OCI-M2 (cell line): Measurements from ENCODE around the gene BZW2.
"Not testable (repeated sequence)": the region's sequence is repeated elsewhere in the genome, so short reads cannot be mapped to it uniquely, and the experiment has no call there.

Source experiments
- DNase-seq: peaks from one replicate; lab custom pipeline; 2025; ENCODE audit not compliant: unreplicated experiment; lab: John Stamatoyannopoulos, UW

BZW2 gene

DNA sequence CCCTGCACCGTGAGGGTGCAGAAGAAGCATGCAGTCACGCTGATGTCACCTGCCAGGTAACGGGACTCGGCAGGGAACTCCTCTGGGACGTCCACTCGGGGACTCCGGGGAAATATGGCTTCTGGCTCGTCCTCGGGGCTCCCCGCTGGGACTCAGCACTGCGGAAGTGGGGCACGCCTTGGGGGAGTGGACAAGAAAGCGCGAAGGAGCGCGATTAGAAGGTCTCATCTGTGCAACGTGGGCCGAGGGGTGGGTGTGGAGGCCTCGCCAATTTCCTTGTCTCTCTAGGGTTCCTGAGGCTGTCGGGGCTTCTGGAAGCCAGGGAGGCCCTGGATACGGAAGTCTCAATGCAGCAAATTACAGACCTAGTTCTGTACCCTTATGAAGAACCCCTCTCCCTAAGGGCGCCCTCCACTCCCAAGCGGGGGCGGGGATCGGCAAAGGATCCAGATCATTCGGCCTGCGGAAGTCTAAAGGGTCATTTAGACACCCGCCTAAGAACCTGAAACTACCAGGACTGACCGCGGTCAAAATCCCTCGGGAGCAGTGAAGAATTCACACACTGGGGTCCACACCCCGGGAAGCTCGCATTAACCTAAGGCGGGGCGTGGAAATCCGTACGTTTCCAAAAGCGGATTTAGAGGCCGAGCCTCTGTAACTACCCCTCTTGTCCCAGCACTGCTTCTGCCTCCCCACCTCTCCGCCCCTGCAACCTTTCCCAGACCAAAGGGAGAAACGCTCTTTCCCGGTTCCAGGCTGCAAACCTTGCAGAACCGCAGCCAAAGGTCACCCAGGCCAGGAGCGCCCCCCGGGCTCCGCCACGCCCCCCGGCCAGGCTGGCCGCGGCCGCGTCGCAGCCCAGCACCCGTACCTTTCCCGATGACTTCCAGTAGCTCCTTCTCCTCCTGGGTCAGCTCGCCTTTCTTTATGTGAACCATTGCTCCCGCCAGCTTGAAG, 1.1 kb upstream of the BZW2 start:
- DNase-seq, result no peak

DNA sequence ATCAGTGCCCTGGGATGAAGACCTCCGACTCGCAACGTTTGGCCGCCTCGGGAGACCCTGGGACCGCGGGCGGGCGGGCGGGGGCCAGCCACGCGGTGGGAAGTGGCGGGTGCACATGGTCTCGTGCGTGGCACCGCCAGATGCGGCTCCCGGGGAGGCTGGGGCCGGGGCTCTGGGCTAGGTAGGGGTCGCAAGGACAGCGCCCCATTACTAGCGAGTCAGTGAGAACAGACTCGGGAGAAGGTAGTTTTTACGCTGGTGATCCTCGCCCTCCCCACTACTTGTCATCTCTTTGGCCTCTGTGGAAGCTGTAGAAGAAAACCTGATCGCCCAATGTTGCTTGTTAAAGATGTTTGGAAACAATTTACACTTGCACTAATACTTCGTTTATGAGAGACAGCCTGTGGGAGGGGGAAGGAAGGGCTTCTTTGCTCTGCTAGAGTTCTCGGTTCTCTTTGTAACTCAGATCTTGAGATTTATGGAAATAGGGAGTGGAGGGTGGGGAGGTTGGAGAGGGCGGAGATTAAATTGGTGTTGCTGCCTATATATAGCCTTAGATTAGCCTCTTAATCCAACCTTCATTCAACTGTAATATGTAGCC, 591 bp downstream of the BZW2 start:
- DNase-seq, result no peak

DNA sequence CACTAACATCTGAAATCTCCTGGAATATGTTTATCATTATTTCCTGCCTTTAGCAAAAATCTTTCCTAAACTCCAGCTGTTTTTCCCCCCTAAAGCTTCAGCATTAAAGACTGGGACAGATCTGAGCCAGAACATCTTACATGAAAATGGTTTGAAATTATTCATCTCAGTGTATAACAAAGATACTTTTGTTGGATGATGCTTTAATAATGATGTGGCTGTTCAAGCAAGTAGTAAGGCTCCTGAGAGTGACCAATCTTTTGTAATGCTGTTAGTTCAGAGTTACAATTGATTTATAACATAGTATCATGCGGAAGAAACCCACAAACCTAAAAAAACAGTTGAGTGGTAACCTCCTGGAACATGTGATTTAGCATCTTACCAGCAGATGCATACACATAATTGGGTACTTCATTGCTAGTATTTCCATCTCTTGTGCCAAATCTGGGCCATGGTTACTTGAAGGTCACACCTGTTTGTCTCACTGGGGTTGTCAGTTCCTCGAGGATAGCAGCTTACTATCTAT, 1.5 kb downstream of the BZW2 start:
- no peak for DNase-seq

DNA sequence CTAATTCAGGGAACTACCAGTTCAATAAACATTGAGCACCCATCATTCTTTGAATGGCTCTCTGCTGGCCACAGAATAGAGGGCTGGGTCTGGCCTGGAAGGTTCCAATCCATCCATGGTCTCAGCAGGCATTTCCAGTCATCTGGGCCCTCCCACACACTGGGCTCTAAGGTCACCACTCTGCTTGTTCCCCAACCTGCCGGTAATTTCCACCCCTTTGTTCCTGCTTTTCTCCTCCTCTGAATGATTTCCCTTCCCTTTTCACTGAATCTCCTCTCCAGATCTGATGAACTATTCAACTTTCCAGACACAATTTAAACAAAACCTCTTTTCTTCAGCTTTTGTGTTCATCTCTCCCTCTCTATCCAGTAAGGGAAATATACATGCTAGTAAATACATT, 2.6 kb downstream of the BZW2 start:
- DNase-seq, result no peak

DNA sequence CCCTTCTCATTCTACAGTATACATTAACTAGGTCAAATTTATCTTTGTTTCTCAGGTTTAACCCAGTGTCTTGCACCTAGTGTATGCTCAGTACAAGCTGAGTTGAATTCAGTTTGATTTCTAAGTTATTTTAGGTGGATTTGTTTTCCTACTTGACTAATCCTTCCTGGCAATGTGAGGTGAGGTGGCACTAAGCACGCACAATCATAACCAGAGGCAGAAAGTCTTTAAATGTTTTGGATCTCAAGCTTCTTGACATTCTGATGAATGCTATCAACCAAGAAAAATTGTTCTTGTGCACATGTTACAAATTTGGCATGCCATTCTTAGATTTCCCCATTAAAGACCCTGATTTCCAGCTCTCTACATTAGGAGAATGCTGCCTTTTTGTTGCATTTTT, 3.2 kb downstream of the BZW2 start:
- no peak for DNase-seq

DNA sequence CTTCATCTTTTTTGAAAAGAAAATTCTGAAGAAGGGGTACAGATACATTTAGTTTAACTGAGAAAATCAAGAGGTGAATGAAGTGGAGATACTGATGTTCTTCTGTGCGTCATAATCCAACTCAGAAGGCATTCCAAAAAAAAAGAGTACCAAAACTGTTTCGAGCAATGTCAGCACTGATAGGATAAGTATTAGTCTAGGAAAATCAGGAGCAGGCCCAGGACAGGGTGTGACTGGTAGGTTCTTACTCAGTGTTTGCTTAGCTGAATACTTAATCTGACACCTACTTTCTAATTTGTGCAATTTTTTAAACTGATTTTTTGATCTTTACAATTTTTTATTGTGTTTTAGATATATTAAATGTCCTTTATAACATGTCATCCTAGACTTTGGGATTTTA, 4.3 kb downstream of the BZW2 start:
- no peak for DNase-seq

DNA sequence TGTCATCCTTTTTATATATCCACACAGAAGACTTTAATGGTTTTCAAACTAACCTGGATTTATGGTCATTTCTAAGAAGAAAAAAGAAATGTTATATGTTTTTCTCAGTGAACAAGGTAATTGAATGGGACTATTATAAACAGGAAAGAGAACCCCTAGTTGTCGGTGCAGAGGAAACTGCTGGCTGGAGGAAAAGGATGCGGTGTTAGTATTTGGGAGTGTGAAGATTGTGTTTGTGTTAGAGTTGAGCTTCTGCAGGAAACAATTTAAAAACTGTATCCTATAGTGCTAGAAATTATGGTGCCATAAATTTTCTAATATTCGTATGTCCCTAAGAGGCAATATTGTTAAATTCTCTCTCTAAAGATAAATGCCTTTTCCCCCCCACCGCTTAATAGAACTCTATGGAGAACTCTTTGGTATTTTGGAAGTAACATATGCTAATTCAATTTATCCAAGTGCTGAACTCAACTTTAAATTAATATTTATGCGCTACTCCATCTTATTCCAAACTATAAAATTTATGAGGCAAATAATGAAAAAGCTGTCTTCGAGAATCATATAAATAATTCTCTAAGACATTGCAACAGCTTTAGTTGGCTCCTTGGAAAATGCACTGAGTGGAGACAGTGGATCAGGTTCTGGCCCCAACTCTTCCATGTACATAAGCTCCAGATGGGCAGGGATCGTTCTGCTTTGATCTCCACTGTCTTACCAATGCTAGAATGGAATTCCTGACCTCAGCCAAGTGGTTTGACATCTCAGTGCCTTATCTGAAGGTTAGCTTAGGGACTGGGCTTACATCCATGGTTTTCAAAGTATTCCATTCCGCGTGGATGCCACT, 5.6 kb downstream of the BZW2 start:
- no peak for DNase-seq

DNA sequence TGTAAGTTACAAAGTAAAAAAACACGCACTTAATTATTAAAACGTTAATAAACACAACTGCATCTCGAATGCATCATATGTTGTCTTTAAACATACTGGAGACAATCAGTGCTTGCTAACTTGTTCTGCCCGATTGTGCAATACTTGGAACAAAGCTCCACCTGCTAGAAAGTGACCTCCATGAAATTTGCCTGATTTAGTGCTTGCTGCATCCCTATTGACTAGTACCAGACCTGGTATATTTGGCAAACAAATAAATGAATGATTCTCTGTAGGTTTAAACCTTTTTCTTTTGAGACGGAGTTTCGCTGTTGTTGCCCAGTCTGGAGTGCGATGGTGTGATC, 6.2 kb downstream of the BZW2 start:
- DNase-seq, result no peak

DNA sequence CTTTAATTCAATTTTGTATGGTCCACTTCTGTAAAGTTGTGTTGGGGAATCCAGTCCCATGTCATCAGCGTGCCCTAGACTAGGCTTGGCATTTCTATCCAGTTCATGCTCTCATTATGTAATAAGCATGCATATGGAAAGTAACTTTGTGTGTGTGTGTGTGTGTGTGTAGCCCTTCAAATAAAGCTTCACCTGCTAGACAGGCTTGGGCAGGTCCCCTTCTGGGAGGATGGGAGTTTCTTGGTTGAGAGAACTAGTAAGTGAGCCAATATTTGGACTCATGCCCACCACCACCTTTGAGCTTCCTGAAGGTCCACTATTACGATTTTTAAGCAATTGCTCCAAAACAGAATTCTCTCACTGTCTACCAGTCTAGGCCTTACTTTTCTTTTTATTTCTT, 6.9 kb downstream of the BZW2 start:
- no peak for DNase-seq

DNA sequence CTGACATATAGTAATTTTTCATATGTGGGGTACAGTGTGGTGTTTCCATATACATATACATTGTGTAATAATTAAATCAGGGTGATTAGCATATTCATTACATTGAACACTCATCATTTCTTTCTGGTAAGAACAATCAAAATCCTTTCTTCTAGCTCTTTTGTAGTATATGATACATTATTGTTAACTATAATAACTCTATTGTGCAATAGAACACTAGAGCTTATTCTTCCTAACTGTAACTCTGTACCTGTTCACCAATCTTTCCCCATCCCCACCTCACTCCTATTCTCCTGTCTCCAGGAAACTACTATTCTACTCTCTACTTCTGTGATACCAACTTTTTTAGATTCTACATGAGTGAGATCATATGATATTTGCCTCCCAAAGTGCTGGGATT, 9.4 kb downstream of the BZW2 start:
- no peak for DNase-seq

DNA sequence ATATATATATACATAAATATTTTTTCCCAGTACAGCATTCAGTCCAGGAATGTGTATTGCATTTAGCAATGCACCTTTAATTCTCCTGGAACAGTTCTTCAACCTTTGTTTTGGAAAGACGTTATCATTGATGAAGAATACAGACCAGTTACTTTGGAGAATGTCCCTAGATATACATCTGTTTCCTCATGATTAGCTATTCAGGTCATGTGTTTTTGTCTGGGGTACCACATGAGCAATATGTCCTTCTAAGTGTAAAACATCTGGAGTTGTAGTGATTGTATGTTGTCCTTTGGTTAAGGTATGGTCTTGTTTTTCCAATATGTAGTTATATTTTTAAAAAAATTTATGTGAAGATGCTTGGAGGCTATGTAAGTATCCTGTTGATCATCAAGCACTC, 10.2 kb downstream of the BZW2 start:
- DNase-seq, result no peak

DNA sequence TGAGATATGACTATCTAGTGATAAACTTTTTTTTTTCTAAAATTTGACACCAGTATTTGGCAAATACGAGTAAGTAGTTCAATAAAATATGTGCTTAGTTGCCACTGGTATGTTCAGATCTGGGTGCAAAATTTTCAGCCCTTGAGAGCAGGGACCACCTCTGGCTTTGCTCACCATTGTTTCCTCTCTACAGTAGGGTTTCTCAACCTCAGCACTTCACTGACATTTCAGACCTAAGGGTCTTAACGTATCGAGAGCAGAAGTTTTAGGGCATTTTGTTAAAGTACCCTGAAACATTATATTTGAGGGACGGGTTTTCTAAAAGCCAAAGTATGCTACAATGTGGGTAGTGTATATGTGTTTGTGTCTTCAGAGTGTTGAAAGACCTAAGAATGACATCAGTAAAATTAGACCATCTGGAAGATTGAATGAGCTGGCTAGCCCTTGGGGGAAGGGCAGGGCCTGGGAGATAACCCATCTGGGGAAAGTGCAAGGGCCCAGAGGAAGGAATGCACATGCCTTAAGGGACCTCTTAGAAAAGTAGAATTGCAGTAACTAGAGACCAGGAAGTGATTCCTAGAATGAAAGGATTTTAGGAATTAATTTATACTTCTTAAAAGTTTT, 11.8 kb downstream of the BZW2 start:
- DNase-seq, result no peak

DNA sequence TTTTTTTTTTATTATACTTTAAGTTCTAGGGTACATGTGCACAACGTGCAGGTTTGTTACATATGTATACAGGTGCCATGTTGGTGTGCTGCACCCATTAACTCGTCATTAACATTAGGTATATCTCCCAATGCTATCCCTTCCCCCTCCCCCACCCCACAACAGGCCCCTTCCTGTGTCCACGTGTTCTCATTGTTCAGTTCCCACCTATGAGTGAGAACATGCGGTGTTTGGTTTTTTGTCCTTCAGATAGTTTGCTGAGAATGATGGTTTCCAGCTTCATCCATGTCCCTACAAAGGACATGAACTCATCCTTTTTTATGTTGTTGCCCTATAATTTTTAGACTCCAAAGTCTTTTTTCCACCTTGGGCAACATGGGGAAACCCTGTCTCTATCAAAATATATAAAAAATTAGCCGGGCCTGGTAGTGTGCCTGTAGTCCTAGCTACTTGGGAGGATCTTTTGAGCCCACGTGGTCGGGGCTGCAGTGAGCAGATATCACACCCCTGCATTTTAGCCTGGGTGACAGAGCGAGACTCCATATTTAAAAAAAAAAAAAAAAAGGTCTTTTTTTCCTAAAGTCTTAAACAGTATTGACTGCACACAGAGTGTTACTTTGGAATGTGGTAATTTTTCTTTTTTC, 14.0 kb downstream of the BZW2 start:
- not testable (repeated sequence) for DNase-seq

DNA sequence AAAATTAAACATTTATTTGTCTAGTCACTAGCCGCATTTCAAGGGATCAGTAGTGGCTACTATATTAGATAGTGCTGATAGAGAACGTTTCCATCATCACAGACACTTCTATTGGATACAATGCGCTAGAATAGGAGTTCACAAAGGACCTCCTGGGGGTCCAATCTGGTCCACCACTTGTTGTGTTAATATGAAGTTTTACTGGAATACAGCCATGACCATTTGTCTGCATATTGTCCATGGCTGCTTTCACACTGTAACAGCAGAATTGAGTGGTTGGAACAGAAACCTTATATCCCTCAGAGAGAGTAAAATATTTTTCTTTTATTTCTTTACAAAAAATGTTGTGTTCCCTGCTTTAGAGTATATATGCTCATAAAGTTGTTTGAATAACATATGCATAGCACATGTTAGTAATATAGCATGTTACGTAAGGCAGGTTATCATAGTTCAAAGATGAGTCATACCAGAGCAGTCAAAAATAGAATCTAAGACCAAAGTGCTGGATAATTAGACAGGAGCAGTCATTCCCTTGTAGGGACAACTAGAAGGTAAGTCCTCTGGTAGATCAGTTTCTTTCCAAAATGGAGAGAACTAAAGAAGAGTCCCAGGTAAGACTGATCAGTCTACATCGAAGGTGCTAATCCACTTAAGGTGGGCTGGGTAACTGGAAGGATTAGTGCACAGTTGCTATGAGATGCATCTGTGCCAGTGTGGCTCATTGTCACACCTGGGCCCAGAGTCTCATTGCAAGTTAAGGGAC, 14.9 kb downstream of the BZW2 start:
- no peak for DNase-seq

DNA sequence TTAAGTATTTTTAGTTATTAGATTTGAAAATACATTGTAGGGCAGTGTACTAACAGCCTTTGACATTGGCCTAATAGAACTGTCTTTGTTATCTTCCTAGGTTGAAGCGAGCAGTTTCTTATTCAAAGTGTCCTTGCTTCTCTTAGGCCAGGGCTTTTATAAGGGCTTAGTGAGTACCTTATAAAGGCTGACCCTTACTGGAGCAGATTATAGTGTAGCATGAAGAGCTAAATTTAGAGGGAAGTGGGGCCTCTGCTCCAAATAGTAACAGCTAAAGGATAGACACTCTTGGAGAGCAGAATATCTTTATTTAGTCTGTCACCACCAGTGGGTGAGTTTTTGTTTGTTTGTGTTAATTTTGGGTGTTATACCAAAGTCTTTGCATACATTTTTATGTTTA, 15.9 kb downstream of the BZW2 start:
- no peak for DNase-seq

DNA sequence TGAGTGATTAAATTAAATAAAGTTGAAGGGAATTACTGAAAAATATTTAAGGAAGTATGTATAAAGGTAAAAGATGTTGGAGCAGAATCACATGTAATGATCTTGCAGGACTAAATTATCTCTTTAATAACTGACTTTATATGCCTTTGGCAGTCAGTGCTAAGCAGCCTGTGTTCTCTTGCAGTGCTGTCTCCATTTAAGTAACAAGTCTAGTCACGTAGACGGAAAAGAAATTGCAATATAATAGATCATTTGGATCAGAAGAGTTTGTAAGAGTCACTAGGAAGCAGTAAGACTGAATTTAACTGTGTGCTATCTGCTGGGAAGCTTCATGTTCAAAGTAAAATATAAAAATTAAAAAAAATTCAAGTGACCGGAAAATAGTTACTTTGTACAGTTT, 21.4 kb downstream of the BZW2 start:
- DNase-seq, result no peak

DNA sequence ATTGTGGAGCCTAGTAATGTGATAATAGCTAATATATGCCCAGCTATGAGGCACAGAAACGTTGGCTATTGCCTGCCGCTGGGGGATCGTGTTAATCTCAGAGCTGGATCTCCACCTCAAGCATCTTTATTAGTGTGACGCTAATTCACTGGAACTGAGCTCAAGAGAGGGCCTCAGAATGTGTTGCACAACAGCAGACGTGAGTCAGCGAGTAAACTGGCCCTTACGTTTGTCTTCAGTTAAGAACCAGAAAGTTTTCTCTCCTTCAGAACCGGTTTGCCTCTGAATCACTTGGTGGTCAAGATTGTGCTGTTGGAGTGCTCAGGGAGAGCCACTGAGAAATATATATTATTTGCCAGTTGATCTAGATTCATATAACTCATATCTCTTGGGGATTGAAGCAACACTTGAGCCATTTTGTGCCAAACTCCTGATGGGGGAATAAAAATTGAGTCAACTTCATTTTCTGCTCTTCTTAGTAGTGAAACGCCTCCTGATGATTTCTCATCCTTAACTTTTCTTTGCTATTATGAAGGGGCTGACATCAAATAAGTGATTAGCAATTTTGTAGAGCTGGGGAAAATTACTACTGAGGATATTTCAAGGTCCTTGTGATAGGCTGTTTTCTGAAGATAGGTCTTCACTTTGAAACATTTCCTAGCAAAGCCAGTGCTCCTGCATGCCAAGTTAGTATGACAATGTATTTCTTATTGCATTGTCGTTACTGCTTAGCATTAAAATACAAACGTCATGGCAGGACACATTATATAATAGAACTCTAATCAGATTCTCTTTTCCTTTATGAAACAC, 22.3 kb downstream of the BZW2 start:
- DNase-seq, result no peak

DNA sequence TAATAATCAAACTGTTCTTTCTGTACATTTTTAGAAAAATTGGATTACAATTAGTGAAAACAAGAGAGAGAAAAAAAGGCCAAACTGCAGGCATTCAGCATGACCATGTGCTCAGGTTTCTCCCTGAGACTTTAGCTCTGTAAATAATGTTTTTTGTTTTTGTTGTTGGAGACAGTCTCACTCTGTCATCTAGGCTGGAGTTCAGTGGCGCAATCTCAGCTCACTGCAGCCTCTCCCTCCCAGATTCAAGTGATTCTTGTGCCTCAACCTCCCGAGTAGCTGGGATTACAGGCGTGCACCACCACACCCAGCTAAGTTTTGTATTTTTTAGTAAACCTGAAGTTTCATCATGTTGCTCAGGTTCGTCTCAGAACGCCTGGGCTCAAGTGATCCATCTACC, 23.0 kb downstream of the BZW2 start:
- DNase-seq, result no peak

DNA sequence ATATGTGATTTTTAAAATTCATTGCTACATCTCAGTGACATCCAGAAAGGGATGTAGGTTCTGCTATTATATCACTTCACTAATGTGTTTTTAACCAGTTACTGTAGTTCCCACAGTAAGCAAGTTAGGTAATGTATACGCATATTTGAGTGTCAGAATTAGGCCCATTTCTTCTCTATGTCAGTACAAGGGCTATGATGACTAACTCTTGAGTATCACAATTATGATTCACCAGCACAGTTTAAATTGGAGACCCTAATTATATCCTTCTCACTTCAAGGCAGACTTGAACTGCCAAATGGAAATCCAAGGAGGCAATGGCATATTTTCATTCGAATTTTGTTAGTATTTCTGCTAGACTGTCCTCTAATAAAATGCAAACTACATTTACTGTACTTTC, 23.6 kb downstream of the BZW2 start:
- DNase-seq, result no peak
